ENCODE data around the gene CLEC20A. TPM values are rescaled to one million over a fixed set of nuclear protein-coding genes. Genes with fewer than 3 reads are reported as not detected.
"Not testable (repeated sequence)": the region's sequence is repeated elsewhere in the genome, so short reads cannot be mapped to it uniquely, and the experiment has no call there.

The CLEC20A gene
- total RNA-seq, 1 donor from 2014 or later: not detected

GRCh38 chr1:178506177-178506576 lies 9.4 kb upstream of the CLEC20A start:
- no peak overlapping the region for H3K4me3 ChIP-seq (ENCODE audit: low read depth, low read length)
- no peaks in the 10 kb centered on the region for H3K36me3 ChIP-seq (ENCODE audit: control insufficient read depth, insufficient read depth, low read length)
- no peaks in the 10 kb centered on the region for H3K27me3 ChIP-seq (ENCODE audit: control insufficient read depth, insufficient read depth, low read length)
- no peak for TF ChIP-seq CTCF (IDR thresholded peaks at IDR 0.05; ENCODE audit: insufficient read depth, low read length, poor library complexity, severe bottlenecking)
- DNase-seq (ENCODE audit: low read depth): no peak

GRCh38 chr1:178504286-178504685 lies 7.5 kb upstream of the CLEC20A start:
- Histone ChIP-seq H3K36me3 (ENCODE audit: control insufficient read depth, insufficient read depth, low read length) (no peaks in the 10 kb centered on the region), H3K27me3 (ENCODE audit: control insufficient read depth, insufficient read depth, low read length) (no peaks in the 10 kb centered on the region), H3K4me3 (ENCODE audit: low read depth, low read length) (no peak overlapping the region)
- no peak for DNase-seq (ENCODE audit: low read depth)
- no peak for TF ChIP-seq CTCF (IDR thresholded peaks at IDR 0.05; ENCODE audit: insufficient read depth, low read length, poor library complexity, severe bottlenecking)

GRCh38 chr1:178503849-178504248 lies 7.1 kb upstream of the CLEC20A start:
- Histone ChIP-seq H3K27me3 (ENCODE audit: control insufficient read depth, insufficient read depth, low read length) (no peaks in the 10 kb centered on the region), H3K36me3 (ENCODE audit: control insufficient read depth, insufficient read depth, low read length) (no peaks in the 10 kb centered on the region), H3K4me3 (ENCODE audit: low read depth, low read length) (no peak overlapping the region)
- no peak for DNase-seq (ENCODE audit: low read depth)
- TF ChIP-seq CTCF (IDR thresholded peaks at IDR 0.05; ENCODE audit: insufficient read depth, low read length, poor library complexity, severe bottlenecking): no peak

- not testable (repeated sequence) for H3K36me3 ChIP-seq (ENCODE audit: control insufficient read depth, insufficient read depth, low read length); DNase-seq (ENCODE audit: low read depth); H3K27me3 ChIP-seq (ENCODE audit: control insufficient read depth, insufficient read depth, low read length); H3K4me3 ChIP-seq (ENCODE audit: low read depth, low read length)
These were observed 6.6 kb upstream of the CLEC20A start for GRCh38 chr1:178503316-178503715.

- Histone ChIP-seq H3K4me3 (ENCODE audit: low read depth, low read length) (no peak overlapping the region), H3K36me3 (ENCODE audit: control insufficient read depth, insufficient read depth, low read length) (no peaks in the 10 kb centered on the region), H3K27me3 (ENCODE audit: control insufficient read depth, insufficient read depth, low read length) (no peaks in the 10 kb centered on the region)
- TF ChIP-seq CTCF (IDR thresholded peaks at IDR 0.05; ENCODE audit: insufficient read depth, low read length, poor library complexity, severe bottlenecking): no peak
- DNase-seq (ENCODE audit: low read depth): no peak
These were observed 6.1 kb upstream of the CLEC20A start for GRCh38 chr1:178502856-178503255.

GRCh38 chr1:178502330-178502714 lies 5.6 kb upstream of the CLEC20A start:
- no peak for TF ChIP-seq CTCF (IDR thresholded peaks at IDR 0.05; ENCODE audit: insufficient read depth, low read length, poor library complexity, severe bottlenecking)
- H3K4me3 ChIP-seq (ENCODE audit: low read depth, low read length): no peak overlapping the region
- no peak for DNase-seq (ENCODE audit: low read depth)

More at GRCh38 chr1:178502330-178502714, 5.6 kb upstream of the CLEC20A start:
- Histone ChIP-seq H3K27me3 (ENCODE audit: control insufficient read depth, insufficient read depth, low read length) (no peaks in the 10 kb centered on the region), H3K36me3 (ENCODE audit: control insufficient read depth, insufficient read depth, low read length) (no peaks in the 10 kb centered on the region)
